GM21576 (cell line): ENCODE data around the gene RMDN3.

Experiments used
- ATAC-seq: cut with Tn5 transposase; IDR thresholded peaks from one replicate; pipeline ENCODE4 v1.9.1; 2021; ENCODE audit warnings: mild to moderate bottlenecking, moderate library complexity; ENCODE audit not compliant: unreplicated experiment

RMDN3 gene

DNA sequence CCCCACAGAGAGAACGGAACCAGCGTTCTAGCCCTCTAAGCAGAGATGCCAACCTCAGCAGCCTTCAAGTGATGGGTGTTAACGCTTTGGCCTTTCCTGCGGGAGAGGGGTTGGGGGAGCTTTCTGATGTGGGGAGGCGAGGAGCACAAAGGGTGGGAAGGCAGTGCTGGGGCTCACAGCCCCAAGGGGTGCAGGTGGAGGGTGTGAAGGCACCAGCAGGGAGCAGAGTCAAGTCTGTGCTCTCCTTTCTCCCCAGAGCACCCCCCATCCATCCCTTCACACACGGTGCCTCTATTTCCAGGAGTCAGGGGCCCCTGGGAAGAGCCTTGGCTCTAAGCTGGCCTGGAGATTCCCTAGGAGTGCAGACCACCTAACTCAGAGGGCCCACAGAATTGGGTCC, 18.8 kb upstream of the RMDN3 start:
- no peak for ATAC-seq

DNA sequence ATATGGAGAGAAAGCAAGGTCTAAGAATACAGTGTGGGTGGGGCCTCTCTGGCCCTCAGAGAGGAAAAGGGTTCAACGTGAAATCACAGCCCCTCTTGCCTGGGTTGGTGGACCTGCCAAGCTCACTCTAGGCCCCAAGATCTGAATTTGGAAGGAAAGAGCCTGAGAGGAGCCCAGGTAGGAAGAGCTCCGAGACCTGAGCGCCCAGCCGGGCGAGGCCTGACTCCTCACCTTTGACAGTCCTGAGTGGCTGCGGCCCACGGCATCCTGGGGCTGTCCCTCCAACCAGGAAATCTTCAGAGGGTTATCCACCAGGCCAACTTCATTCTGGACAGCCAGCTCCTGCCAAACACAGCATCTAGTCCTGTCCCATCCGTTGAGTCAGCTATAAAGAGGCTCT, 18.4 kb upstream of the RMDN3 start:
- ATAC-seq: no peak

DNA sequence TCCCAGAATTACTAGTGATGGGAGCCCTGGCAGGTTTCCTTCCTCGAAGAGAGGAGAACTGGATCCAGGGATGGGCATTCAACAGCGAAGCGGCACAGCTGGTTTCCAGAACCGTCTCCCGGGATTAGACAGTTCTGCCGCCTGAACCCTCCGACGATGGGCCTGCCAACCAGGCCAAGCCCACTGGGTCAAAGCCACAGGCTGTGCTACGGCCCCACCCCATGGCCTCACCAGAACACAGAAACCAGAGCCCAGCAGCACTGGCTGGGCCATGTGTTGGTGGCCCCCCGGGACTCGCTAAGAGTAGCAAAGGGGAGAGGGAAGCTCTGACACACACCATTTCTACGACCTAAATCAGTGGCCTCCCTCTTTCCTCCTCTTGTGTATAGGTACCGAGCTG, 17.0 kb upstream of the RMDN3 start:
- no peak for ATAC-seq

DNA sequence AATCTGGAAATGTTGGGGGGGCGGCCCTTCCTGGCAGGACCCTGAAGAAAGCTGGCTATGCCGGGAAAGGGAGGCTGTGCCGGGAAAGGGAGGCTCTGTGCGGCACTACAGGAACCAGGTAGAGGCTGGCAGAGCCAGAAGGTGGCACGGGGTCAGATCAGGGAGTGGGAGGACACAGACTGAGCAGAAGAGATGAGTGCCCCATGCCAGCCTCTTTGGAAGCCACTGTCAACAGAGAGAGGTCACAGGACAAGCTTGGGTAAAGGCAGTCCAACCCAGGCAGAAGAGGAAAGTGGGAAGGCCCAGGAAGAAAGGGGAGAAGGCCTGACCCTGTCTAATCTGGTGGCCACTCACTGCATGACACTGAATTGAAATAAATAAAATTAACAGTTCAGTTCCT, 16.2 kb upstream of the RMDN3 start:
- ATAC-seq: no peak

DNA sequence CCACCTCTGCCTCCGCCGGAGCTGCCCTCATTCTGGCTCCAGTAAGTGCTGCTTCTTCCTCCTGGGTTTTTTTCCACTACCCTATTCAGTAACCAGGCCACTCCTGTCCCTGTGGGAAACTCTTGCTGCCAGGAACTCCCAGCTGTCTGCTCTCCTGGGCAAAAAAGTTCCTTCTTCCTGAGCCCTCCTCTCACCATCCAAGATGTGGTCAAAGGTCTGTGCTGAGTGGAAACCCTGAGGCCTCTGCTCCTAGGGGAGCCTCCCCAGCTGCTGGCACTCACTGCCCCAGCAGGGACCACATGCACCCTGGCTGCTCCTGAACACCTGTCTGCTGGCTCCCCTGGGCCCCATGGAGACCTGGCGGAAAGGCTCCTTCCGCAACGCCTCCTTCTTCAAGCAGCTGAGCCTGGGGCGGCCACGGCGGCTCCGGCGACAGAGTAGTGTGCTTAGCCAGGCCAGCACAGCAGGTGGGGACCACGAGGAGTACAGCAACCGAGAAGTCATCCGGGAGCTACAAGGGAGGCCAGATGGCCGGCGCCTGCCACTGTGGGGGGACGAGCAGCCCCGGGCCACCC, 15.2 kb upstream of the RMDN3 start:
- ATAC-seq: no peak

DNA sequence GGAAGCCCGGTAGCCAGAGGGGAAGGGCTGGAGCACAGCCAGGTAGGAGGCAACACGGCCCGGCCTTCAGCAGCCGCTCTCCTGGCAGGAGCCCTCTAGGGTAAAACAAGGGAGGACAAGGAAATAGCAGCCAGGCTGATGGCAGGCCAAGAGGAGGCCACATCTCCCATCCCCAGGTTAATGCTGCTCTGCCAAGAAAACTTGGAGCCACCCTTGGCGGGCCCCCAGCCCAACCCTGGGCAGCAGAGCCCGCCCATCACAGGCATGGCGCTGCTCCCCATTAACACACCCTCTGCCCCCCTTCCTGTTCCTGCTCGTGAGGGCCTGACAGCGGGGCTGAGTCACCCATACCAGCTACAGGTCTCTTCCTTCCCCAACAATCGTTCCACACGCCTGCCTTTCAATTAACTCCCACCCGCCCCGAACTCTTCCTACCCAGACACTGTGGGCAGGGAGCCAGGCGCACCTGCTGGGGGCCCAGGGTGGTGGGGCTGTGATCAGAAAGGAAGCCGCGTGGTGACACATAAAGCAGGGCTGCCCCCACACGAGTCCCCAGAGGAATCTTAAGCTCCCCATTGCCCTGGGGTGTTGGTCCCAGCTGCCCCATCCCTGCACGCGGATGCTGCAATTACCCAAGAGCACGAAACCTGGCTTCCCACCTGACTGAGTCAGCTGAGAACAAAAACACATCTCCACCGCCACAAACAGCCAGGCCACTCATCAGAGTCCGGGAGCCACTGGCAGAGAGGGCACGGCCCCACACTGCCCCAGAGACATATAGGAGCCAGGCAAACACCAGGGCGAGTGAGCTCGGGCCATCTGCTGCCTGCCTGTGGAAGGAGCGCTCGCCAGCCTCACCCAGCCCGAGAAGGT, 14.5 kb upstream of the RMDN3 start, which contains the start of gene C15orf62:
Gene C15orf62, plus strand, starts transcription at position 707 of the 873 bp plus-strand sequence. CDS start 516 bp downstream, outside the sequence.
- ATAC-seq: peak; percentile 35

DNA sequence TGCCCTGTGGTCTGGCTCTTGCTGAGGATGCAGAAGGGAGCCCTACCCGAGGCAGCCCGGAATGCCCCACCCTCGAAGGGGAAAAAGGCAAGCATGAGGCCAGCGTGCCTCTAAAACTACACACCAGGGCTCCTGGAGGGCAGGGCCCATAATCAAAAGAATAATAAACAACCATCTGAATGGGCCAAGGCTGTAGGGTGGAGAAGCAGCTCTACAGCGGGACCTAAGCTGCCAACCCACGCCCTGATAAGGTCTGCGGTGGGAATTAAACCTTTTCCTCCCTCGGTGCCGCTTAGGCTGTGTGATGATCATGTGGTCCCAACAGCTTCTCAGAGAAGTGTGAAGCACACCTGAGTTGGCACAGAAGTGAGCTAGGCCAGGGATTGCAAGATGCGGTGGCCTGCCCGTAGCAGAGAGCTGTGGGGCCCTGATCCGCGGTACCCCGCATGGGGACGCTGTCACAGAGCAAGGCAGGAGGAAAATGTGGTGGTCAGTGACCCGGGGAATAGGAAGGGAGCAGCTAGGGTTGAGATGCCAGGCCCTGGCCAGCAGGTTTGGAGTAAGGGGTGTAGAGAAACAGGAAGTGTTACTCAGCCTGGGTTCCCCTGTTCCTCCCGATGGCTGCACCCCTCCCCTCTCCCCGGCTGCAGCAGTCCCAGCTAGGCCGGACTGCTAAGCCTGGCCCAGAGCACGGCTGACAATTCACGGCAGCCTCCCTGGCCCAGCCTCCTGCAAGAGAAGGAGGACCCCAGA, 13.6 kb upstream of the RMDN3 start:
- no peak for ATAC-seq

DNA sequence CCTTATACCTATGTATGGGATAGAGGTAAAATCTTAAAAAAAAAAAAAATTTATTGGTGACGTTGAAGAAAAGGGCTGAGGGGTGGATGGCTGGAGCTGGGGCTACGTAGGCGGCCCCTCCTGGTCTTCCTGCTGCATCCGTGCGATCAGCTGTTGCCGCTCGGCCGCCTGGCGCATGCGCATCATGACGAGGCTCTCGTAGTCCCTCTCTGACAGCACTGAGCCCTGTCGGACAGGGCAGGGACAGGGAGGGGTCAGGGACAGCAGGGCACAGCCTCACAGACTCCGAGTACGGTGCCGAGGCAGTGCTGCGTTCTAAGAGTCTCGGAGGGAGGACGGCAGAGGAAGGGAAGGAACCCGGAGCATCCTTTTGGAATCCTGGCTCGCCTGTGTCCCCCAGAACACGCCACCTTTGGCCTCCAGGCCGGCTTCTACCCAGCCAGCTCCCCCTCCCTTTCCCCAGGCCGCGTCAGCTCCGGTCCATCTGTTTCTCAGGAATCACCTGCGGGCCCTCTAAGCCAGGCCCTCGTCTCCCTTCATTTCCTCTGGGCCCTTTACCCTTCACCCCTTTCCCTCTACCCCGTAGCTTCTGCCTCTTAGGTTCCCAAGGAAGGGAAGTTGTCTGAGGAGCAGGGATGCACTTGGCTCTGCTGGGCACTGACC, 12.9 kb upstream of the RMDN3 start:
- no peak for ATAC-seq

DNA sequence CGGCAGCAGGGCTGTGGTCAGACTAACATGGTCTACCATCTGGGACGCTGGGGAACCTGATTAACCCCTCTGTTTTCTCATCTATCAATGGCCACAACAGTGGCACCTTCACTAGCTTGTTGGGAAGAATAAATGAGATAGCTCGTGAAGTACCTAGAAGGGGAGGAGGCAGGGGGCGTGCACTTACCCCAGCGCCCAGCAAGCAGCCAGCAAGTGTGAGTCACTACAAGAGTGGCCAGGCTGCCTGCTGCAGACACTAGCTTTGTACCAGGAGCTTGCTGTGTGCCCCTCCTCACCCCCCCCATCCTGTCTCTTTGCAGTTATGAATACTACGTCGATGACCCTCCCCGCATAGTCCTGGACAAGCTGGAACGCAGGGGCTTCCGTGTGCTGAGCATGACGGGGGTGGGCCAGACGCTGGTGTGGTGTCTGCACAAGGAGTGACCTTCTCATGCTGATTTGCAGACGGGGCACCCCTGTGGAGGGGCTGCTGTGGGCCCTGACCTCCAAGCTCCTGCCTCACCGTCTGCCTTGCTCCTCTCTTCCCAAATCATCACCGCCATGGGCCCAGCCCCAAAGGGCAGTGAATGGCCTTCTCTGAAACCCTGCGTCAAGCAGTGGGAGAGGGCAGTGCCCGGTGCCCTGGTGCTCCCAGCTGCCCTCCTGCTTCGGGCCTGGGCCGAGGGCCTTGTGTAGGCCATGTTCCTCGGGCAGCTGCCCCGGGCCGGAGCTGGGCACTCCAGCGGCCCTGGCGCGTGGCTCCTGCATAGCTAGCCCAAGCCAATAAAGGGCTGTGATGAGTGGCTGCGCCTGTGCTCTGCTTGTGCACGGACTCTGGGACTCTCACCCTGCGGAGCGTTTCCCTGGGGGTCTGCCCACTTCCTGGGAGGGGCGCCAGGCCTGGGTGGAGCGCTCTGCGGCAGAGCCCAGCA, 12.1 kb upstream of the RMDN3 start:
- no peak for ATAC-seq

DNA sequence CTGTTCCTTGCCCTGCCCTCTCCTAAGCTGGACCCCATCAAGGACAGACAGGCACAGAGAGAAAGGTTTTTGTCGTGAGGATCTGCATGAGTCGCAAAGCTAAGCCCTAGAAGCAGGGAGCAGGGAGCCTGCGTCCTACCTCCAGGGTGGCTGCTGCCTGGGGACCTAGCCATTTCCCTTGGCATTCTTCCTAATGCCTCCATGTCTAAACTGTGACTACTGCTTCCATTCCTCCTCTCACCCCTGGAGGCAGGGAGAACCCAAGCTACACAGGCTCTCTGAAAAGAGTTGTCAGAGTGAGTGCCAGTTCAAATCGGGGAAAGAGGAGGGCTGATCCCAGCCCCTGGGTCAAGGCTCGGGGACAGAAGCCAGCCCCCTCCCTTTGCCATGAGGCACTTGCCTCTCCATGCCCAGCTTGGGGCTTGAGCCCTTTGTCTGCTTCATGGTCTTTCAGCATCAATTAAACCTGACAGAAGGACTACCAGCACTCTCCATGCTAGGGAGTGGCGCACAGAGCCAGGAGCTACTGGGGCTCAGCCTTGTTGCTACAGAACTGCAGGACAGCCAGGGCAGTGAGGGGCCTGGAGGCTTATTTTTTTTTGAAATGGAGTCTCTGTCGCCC, 11.3 kb upstream of the RMDN3 start:
- no peak for ATAC-seq

DNA sequence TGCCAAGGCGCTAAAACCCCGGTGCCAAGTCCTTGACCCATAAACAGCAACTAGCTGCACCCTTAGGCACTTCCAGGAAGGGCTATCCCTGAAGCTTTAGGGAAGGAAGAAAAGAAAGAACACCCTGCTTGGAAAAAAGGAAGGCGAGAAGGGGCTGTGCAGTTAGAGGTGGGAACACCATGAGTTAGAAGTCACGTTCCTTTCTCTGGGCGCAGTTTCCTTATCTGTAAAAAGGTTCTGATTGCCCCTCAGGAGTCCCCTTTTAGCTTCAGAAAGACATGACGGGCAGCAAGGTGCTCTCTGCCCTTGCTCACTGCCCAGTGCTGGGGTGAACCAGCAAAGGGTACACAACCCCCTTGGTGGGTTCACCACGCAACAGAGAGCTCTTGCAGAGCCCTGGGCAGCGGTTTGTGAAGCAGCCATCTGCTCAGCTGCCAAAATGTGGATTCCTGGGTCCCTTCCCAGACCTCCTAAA, 9.6 kb upstream of the RMDN3 start:
- no peak for ATAC-seq

DNA sequence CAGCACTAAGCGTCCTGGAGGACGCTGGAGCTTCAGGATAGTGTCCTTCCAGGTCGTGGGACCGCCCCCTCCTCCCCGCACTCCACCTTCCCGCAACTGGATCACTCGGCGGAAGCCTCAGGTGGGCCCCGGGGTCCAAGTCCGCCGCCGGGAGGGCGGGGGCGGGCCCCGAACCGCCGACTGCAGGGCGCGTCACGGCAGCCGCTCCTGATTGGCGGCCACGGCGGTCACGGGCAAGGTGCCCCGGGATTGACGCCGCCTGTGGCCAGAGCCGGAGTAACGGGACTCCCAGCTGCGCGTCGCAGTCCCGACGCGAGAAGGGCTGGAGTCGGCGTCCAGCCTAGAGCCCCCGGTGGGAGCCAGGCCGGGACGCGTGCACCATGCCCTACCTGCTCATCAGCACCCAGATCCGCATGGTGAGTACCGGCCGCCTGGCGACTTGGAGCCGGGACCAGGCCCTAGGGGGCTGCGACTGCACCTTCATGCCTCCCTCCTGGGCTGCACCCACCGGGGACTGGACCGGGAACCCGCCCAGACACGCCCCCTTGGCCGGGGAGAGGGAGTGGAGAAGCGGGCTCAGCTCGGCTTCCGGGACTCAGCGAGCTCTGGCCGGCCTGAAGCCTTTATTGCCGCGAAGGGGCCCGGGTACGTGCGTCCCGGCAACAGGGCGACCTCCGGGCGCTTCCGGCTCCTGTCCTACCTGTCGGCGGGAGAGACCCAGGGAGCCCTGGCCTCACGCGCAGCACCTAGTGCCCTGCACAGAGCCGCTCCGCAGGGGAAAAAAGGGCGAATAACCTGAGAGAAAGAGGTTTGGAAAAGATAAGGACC, 9.0 kb upstream of the RMDN3 start, which contains the start of gene GCHFR:
Gene GCHFR, plus strand, starts transcription at position 268 of the 828 bp plus-strand sequence. Its CDS starts 113 bp downstream, at position 381.
- peak; percentile 50 for ATAC-seq

DNA sequence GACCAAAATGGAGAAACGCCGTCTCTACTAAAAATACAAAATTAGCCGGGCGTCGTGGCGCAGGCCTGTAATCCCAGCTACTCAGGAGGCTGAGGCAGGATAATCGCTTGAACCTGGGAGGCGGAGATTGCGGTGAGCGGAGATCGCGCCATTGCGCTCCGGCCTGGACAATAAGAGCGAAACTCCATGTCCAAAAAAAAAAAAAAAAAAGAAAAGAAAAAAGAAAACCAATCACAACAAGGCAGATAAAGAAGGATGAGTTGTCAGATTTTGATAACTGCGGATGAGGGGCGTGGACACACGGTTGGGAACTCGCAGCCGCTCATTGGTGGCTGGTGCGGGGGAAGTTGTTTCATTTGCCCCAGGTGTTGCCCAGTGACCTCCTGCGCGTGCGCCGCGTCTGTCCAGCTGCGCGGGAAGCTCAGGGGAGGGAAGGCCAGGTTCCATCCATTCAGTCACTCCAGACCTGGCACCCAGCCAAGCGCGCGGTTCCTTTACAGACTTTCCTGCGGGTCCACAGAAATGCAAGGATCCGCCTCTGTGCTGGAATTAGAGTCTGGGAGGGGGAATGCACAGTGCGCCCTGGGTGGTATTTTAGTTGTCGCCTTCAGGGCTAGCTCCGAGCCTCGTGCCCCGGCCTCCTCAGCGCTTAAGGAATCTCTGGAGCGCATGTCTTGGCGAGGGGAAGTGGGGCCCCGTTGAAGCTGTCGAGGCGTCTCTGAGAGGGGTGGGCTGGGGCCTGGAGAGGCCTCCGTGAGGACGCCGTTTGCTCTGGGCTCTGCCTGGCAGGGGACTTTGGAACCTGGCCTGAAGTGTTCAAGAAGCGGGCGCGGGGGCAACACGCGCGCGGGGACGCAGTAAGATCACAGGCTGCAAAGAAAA, 8.1 kb upstream of the RMDN3 start:
- ATAC-seq: no peak

DNA sequence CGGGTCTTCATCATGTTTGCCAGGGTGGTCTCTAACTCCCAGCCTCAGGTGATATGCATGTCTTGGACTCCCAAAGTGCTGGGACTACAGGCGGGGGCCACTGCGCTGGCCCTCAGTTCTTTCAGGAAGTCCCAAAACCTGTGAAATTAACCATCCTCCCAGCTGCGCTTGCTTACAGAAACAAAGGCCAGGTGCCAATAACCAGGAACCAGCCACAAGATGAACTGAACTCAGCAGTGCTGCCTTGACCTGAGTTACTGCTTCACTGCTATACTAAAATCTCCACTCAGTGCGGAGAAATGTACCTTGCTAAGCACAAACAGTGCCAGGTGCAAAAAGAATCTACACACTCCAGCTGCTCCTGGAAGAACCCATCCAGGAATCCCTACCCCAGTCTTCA, 4.9 kb upstream of the RMDN3 start:
- ATAC-seq: no peak

DNA sequence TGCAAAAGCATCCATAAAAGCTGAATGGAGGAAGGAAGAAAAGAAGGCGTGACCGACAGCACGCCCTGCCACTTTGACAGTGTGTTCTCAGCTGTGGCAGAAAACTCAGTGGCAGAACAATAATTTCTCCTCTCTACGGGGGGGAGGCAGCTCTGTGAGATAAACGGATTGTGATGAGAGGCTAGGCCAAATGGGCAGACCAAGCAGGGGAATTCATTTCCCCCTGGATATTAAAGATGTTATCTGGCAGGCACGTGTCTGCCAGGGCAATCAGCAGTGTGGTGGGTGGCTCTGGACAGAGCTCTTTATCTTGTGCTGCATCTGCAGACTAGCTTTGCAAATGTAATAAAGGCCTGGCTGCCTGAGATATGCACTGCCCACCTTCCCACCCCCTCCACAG, 1.9 kb upstream of the RMDN3 start:
- ATAC-seq: no peak

DNA sequence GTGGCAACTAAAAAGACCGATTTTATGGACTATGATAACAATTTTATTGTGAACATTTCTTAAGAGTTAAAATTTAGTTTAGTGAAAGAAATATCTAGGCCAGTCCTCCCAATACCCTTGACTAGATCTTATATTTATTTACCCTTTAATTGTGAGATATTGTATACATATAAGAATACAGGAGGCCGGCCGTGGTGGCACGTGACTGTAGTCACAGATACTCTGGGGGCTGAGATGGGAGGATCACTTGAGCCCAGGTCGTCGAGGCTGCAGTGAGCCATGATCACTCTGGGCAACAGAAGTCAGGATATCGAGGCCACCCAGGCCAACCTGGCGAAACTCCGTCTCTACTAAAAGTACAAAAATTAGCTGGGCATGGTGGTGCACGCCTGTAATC, 756 bp upstream of the RMDN3 start:
- ATAC-seq: no peak

DNA sequence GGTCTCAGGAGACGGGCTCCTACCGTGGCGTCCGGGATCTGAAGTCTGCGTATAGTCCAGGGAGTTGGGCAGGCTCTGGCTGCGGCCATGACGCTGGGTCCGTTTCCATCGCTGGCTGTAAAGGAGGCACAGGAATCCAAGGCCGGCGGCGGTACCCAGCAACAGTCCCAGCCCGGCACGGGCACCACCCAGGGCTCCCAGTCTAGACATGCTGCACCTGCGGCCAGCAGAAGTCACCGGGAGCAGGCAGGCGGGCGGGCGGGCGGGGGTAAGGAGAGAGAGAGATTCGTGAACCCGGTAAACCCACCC, 526 bp downstream of the RMDN3 start:
- peak; percentile 17 for ATAC-seq

DNA sequence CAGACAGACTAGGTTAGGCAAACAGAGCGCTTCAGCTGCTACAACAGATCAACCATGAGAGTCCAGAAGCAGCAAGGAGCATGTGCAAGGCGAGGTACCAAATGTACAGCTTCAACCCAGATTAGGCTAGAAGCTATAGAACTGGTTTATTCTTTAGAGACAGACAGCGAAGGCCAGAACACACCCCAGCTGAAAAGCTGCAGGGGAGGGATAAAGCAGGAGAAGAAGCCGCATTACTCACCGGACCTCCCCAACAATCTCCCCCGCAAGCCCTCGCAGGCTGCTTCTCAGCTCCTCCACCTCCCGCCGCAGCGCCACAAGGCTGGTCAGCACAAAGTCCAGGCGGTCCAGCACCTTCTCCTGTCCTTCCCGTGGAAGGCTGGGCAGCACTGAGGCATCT, 3.3 kb downstream of the RMDN3 start:
- no peak for ATAC-seq
